Fibroblast of mammary gland (primary cell): Measurements from ENCODE around the gene TCFL5.

ENCODE experiments used
- DNase-seq: peaks from one replicate; pipeline ENCODE4 v3.0.0-alpha.2; 2010; ENCODE audit warnings: low read depth
- H3K4me3 ChIP-seq: 2 replicates; pipeline ENCODE4 v1.5.1; 2011; ENCODE audit warnings: low read depth, mild to moderate bottlenecking, low read length, moderate library complexity; ENCODE audit not compliant: control insufficient read depth
- TF ChIP-seq, protein P1 (sequence below): conservative IDR thresholded peaks from 2 replicates; pipeline ENCODE4 v1.5.1; 2011; ENCODE audit warnings: low read depth, low read length, inconsistent platforms; ENCODE audit not compliant: control insufficient read depth, insufficient read depth

TCFL5 gene

DNA sequence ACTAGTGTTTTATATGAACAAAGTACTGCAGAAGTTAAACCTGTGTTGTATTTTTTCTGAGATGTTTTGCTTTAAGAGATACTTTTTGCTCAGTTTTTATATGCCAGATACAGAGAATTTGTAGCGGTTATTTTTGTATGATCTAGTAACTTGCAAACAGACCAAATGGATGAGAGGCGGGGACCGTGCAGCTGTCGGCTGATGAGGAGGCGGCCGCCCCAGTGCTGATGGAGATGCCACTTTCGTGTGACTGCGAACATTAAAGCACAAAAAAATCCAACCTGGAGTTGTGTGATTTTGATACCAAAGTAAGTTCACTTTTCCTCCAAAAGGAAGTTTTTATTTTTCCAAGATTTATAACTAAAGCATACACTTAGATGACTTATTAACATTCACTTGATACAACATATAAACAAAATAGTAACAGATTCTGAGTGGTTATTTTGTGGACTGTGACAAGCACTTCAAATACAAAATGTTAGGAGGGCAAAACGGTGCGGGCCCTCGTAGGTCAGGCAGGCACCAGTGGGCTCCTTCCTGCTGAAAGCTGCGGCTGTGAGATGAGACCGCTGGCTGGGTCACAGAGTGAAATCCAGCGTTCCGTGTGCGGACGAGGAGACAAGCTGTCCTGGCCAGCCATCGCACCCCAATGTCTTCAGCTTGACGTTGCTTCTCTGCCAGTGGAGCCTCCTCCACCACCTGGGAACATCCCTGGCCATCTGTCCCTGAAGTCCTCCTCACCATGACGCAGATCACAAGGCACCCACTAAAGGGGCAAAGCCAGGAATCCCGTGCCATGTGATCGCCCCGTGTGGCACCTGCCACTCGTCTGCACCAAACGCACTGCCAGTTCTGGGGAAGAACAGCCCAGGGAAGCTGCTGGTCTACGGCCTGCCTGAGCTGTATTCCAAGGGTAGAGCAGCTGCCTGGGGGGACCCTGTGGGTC, 61.0 kb downstream of the TCFL5 start:
- TF ChIP-seq, protein P1, sequence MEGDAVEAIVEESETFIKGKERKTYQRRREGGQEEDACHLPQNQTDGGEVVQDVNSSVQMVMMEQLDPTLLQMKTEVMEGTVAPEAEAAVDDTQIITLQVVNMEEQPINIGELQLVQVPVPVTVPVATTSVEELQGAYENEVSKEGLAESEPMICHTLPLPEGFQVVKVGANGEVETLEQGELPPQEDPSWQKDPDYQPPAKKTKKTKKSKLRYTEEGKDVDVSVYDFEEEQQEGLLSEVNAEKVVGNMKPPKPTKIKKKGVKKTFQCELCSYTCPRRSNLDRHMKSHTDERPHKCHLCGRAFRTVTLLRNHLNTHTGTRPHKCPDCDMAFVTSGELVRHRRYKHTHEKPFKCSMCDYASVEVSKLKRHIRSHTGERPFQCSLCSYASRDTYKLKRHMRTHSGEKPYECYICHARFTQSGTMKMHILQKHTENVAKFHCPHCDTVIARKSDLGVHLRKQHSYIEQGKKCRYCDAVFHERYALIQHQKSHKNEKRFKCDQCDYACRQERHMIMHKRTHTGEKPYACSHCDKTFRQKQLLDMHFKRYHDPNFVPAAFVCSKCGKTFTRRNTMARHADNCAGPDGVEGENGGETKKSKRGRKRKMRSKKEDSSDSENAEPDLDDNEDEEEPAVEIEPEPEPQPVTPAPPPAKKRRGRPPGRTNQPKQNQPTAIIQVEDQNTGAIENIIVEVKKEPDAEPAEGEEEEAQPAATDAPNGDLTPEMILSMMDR, result no peak
- no peak overlapping the region for H3K4me3 ChIP-seq
- no peak for DNase-seq

DNA sequence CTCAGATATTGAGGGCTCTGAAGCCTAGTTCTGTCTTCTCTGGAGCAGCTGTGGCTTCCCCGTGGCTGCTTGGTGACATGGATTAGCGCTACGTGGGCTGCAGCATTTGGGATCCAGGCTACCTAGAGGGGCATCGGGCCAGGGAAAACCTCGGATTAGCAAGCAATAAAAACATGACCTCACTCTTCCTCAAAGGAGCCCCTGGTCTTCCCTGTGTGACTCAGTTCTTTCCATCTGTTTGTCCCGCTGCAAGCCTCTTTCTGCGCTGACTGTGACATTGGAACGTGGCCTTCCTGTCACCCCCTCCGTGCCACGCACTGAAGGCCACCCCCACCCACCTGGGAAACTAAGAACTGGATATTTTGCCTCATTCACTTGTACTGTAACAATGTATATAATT, 61.7 kb downstream of the TCFL5 start:
- no peak overlapping the region for H3K4me3 ChIP-seq
- TF ChIP-seq, protein P1, result no peak
- no peak for DNase-seq

DNA sequence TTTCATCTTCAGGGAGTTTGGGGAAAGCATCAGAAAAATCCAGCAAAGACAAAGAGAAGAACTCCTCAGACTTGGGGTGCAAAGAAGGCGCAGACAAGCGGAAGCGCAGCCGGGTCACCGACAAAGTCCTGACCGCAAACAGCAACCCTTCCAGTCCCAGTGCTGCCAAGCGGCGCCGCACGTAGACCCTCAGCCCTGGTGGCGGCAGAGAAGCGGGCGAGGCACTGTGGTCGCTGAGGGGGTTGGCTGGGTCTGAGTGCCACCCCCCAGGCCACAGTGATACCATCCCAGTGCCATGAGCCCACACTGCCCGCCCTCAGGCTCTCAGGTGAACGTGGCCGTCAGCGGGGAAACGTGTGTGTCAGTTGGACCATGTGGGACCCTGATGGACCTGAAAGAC, 62.2 kb downstream of the TCFL5 start:
- TF ChIP-seq, protein P1, result no peak
- no peak for DNase-seq
- no peak overlapping the region for H3K4me3 ChIP-seq

DNA sequence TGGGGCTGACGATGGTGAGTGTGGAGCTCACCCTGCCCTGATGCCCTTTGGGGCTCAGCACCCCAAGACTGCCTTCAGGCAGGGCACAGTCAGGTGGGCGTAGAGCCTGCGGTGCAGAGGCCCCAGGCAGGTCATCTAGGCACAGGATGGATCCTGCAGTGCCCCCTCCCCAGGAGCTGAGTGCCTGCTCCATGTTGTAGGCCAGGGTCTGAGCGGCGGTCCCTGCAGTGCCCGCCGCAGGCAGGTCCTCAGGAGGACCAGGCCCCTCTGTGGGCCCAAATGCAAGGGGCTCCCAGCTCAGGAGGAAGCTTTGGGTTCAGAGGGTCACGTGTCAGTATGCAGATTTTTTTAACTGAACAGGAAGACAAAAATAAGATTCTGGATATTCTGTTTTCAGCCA, 62.6 kb downstream of the TCFL5 start:
- DNase-seq, result no peak
- TF ChIP-seq, protein P1, result no peak
- no peak overlapping the region for H3K4me3 ChIP-seq

DNA sequence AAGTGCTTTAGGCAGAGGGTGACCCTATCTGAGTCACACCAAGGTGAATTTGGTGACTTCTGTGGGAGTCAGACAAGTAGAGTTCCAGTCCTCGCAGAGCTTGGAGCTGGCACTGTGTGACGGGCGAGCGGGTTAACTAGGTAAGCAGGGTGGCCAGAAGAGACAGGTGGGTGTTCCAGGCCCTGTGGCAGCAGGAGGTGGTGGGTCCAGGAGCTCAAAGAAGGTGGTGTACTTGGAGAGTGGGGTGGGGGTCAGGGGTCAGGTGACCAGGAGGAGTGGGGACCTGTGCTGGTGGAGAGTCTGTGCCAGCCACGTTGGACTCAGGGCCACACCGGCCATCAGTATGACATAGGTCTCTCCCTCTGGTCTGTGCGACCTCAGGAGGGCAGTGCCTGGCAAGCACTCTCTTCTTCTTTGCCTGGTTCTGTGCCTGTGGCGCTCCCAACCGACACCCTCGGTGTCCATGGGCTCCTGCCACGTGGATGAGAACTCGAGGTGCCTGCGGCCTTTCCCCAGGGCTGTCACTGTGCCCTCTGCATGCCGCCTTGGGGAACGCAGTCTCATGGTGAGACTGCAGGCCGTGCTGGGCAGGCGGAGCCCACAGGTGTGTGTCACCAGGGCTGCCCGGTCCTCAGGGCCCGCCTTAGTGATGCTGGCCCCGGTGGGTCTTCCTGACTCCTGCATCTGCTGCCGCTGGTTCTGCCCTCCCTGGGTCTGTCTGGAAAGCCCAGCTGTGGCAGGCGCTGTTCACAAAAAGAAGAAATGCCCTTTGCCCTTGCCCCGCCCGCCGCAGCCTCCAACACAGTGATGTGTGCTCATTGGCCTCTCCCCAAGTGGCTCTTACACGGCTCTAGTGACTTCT, 63.7 kb downstream of the TCFL5 start:
- TF ChIP-seq, protein P1, result no peak
- no peak overlapping the region for H3K4me3 ChIP-seq

DNA sequence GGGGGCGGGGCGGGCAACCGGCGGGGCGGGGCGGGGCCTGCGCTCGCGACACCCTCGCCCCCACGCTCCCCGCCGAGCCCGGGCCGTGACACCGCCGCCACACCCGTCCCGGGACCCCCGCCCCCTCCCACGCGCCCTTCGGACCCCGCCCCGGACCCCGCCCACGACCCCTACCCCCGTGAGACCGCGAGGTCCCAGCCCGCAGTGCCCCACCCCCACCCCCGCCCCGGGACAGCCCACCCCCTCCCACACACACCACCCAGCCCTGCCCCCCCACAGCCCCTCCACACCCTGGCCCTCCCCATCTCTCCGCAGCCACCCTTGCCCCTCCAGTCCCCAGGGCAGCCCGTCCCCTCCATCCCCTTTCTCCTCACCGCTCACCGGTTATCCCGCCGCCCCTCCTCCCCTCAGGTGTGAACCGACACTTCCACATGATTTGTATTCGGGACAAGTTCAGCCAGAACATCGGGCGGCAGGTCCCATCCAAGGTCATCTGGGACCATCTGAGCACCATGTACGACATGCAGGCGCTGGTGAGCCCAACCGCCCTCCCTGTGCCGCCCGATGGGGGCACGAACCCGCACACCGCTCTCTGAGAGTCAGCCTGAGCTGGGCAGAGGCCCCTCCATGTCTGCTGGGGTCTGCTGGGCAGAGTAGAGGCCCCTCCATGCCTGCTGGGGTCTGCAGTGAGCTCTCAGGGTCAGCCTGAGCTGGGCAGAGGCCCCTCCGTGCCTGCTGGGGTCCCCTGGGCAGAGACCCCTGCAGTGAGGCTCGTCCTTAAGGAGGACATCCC, 64.7 kb downstream of the TCFL5 start:
- no peak for DNase-seq
- H3K4me3 ChIP-seq, result peak overlapping the region; percentile 56
- TF ChIP-seq, protein P1, result no peak

More for the DNA sequence above, 63.7 kb downstream of the TCFL5 start:
- DNase-seq, result no peak
